RPMI7951 (cell line): ENCODE results near the gene GFPT1. TPM values are rescaled to one million over a fixed set of nuclear protein-coding genes. Genes with fewer than 3 reads are reported as not detected.
"Not testable (repeated sequence)": the region's sequence is repeated elsewhere in the genome, so short reads cannot be mapped to it uniquely, and the experiment has no call there.

Source experiments
- DNase-seq: peaks from one replicate; pipeline ENCODE4 v3.0.0-alpha.2; 2012; ENCODE audit warnings: low read depth
- total RNA-seq: library from RNA; depleted of rRNA; stranded (reverse); fragments of >200 nt; shearing (Covaris generic); gene quantifications from 2 replicates; pipeline ENCODE4 v1.2.3, GENCODE V29; 2014

GFPT1 gene
- total RNA-seq, 1 experiment from 2014 or later: 26.6 TPM

- DNase-seq: no peak
Observed at GRCh38 chr2:69383176-69383812, 3.7 kb downstream of the GFPT1 start.

- DNase-seq: no peak
Observed at GRCh38 chr2:69382547-69382946, 4.5 kb downstream of the GFPT1 start.

- DNase-seq: no peak
Observed at GRCh38 chr2:69381337-69381737, 5.7 kb downstream of the GFPT1 start.

GRCh38 chr2:69380072-69380917, 6.7 kb downstream of the GFPT1 start:
- DNase-seq: no peak

DNA sequence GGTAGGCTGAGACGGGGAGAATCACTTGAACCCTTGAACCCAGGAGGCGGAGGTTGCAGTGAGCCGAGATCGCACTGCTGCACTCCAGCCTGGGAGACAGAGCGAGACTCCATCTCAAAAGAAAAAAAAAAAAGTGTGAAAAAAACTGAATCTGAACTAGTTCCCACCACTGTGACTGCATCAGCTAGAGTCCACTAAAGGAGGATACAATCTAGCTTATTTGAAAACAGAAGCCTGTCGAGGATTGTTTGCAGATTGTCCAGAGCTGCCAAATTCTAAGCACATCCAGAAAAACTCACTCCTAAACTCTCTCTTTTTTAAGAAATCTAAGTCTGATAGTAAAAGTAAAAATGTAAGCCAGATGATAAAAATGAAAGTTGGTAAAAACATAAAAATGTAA, 10.6 kb downstream of the GFPT1 start:
- no peak for DNase-seq

DNA sequence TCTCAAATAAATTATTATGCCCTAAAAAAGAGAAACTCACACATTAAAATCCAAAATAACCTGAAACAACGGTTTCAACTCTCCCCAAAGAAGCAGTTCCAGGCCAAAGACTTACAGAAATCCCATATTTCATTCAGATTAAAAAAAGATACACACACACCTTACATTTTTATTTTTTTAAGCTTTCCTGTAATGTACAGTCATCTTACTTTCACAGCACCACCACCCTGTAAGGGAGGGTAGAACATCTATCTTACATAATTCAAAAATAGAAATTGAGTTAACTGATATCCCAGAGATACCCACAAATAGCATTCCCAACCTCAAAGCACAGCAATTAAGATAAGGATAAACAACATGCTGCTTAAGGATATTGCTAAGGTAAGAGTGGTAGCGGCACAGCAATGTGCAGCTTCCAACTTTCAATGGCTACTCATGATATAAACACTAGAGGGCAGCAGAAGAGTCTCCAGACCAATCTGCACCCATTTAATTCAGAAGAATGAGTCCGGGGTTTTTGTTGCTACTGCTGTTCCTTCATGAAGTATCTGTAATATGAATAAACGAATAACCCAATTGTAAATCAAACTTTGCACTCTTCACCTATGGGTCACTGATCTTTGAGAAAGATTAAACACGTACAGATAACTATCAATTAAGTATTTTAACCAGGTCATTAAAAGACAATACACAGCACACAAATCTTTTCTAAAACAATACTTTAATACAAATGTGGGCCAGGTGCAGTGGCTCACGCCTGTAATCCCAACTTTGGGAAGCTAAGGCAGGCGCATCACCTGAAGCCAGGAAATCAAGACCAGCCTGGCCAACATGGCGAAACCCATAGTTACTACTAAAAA, 11.3 kb downstream of the GFPT1 start:
- peak; percentile 45 for DNase-seq

DNA sequence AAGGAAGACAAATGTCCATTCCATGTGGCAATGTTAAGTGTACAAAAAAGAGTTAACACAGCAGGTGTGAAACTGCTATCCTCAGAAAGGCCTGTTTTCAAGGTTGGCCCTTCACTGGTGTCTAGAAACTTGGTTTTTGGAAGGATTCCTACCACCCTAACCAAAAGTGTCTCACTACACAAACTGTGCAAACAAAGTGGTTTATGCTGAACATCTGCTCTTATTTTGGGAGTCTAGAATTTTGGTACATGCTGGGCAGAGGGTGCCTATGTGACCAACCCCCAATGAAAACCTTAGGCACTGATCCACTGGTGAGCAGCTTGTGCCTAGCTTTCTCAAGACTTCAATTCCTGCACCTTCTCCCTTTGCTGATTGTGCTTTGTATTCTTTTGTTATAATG, 14.3 kb downstream of the GFPT1 start:
- DNase-seq: no peak

GRCh38 chr2:69369802-69370201, 17.2 kb downstream of the GFPT1 start:
- DNase-seq: no peak

DNA sequence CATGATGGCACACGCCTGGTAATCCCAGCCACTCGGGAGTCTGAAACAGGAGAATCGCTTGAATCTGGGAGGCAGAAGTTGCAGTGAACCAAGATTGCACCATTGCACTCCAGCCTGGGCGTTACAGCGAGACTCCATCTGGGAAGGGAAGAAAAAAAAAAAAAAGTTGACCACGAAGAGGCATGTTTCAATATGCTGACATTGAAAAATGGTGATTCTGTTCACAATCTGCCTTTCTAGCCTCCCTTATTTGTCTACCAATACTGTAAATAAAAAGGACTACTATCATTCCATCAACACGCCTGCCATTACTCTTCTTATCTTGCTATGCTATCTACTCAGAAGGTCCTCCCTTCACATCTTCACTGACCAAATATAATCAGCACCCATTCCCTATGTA, 18.4 kb downstream of the GFPT1 start:
- no peak for DNase-seq

- no peak for DNase-seq
Observed at GRCh38 chr2:69359371-69359770, 27.7 kb downstream of the GFPT1 start.

GRCh38 chr2:69358914-69359313, 28.1 kb downstream of the GFPT1 start:
- DNase-seq: no peak

DNA sequence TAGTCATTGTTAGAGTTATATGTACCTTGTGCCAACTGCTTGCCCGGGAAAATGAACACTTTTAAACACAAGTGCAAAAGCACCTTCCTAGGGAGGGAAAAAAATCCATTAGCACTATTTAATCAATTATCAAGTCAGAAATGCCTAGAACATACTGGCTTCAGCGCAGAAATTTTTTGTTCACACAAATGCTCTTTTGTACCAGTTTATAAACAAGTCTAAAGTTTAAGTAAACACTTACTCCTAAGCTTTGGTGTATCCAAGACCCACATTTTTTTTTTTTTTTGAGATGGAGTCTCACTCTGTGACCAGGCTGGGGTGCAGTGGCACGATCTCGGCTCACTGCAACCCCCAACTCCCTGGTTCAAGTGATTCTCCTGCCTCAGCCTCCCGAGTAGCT, 30.6 kb downstream of the GFPT1 start:
- no peak for DNase-seq

- DNase-seq: not testable (repeated sequence)
Observed at GRCh38 chr2:69354976-69355375, 32.1 kb downstream of the GFPT1 start.

GRCh38 chr2:69353360-69353759, 33.7 kb downstream of the GFPT1 start:
- DNase-seq: no peak

- DNase-seq: no peak
Observed at GRCh38 chr2:69348781-69349180, 38.2 kb downstream of the GFPT1 start.

GRCh38 chr2:69345434-69345833, 41.6 kb downstream of the GFPT1 start:
- no peak for DNase-seq

GRCh38 chr2:69344305-69344704, 42.7 kb downstream of the GFPT1 start:
- no peak for DNase-seq

GRCh38 chr2:69340101-69340775, 46.8 kb downstream of the GFPT1 start:
- peak; percentile 5 for DNase-seq

DNA sequence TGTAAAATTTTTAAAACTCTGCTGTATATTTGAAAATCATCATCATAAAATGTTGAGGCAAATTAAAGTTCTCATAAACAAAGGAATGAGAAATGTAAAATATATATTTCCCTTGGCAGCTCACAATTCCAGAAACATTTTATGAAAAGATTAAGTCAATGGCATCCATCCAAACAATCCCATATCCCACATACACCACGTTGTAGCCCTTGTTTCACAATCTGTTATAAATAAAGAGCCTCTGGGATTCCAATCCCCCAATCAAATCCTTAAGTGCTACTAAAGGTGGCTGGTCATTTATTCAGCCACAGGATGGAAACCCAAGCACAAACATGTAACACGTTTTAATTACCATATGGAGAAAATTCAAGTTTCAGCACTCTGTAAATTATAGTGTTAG, 51.7 kb downstream of the GFPT1 start:
- DNase-seq: no peak

- no peak for DNase-seq
Observed at GRCh38 chr2:69333352-69333751, 53.7 kb downstream of the GFPT1 start.

GRCh38 chr2:69330781-69331180, 56.2 kb downstream of the GFPT1 start:
- no peak for DNase-seq

DNA sequence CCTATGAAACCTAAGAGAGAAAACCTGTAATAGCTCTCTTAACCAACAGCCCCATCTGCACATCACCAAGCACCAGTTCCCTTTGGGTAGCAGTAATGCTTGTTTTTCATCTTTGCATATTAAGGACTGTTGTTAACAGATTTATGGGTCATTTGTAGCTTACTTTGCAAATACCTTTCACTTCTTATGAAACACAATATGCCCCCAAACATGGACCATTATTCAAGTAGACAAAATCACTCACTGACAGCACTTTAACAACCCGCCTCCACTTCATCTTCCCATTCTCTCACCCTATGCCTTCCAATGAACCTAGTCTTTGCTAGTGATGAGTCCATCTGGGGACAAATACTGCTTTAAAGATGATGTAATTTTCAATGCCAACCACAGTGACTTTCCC, 64.4 kb downstream of the GFPT1 start:
- DNase-seq: no peak
